HEK293 (cell line): ENCODE data around the gene DMAC2.

Experiments
- CTCF ChIA-PET: fragments of 350-600 bp; formaldehyde crosslinking; extraction: SDS; loops from one replicate; lab custom pipeline; 2021; ENCODE audit warnings: antibody characterized with exemption; lab: Yijun Ruan, JAX
- POLR2A ChIA-PET: fragments of 300-600 bp; formaldehyde crosslinking; extraction: SDS; loops from one replicate; lab custom pipeline; 2020; ENCODE audit warnings: antibody characterized with exemption, inconsistent platforms; lab: Yijun Ruan, JAX
- H3K27ac ChIP-seq: fragments of 200-500 bp; sonication (Bioruptor generic); 2 replicates; pipeline ENCODE4 v1.5.1; 2014; ENCODE audit warnings: low read depth, low read length, control low read depth, inconsistent platforms; ENCODE audit errors: extremely low read depth
- H3K36me3 ChIP-seq, 2 experiments: fragments of 200-500 bp in 1 of 2; sonication (Bioruptor generic) in 1 of 2; 1 replicate in 1 of 2; 2 replicates in 1 of 2; pipeline ENCODE4 v1.5.1; 2014 to 2017; ENCODE audit warnings: inconsistent platforms in 2 of 2, low read length in 2 of 2; ENCODE audit not compliant: control insufficient read depth in 2 of 2, insufficient read depth in 1 of 2
- H3K4me1 ChIP-seq: fragments of 200-500 bp; sonication (Bioruptor generic); 2 replicates; pipeline ENCODE4 v1.5.1; 2014; ENCODE audit warnings: mild to moderate bottlenecking, low read length, inconsistent platforms; ENCODE audit not compliant: control insufficient read depth, insufficient read depth
- H3K4me3 ChIP-seq: 2 replicates; pipeline ENCODE4 v1.5.1; 2011; ENCODE audit warnings: low read depth, mild to moderate bottlenecking, control low read depth, low read length, moderate library complexity
- H3K9me3 ChIP-seq: fragments of 200-500 bp; sonication (Bioruptor generic); 2 replicates; pipeline ENCODE4 v1.5.1; 2014; ENCODE audit warnings: low read depth, low read length, inconsistent platforms; ENCODE audit not compliant: control insufficient read depth, insufficient read depth
- EGR2 ChIP-seq: fragments of 450-650 bp; formaldehyde crosslinking; IDR thresholded peaks from 2 replicates; pipeline ENCODE4 v1.5.1; 2016; ENCODE audit warnings: low read depth, missing biosample characterization, missing genetic modification characterization
- IKZF3 ChIP-seq: fragments of 450-650 bp; IDR thresholded peaks from 2 replicates; pipeline ENCODE4 v1.5.0; 2018; ENCODE audit warnings: missing biosample characterization, mild to moderate bottlenecking, missing genetic modification characterization, moderate library complexity
- MYNN ChIP-seq: fragments of 450-650 bp; formaldehyde crosslinking; IDR thresholded peaks from 2 replicates; pipeline ENCODE4 v1.5.1; 2016; ENCODE audit warnings: missing biosample characterization, missing genetic modification characterization, borderline replicate concordance
- MZF1 ChIP-seq: fragments of 450-650 bp; formaldehyde crosslinking; IDR thresholded peaks from 2 replicates; pipeline ENCODE4 v1.5.1; 2017; ENCODE audit warnings: missing biosample characterization, missing genetic modification characterization, borderline replicate concordance
- SP3 ChIP-seq: fragments of 450-650 bp; formaldehyde crosslinking; IDR thresholded peaks from 2 replicates; pipeline ENCODE4 v1.5.1; 2016; ENCODE audit warnings: missing biosample characterization, missing genetic modification characterization
- SP7 ChIP-seq: fragments of 450-650 bp; formaldehyde crosslinking; IDR thresholded peaks from 2 replicates; pipeline ENCODE4 v1.5.1; 2016; ENCODE audit warnings: missing biosample characterization, missing genetic modification characterization
- WT1 ChIP-seq: fragments of 450-650 bp; formaldehyde crosslinking; IDR thresholded peaks from 2 replicates; pipeline ENCODE4 v1.5.1; 2016; ENCODE audit warnings: missing biosample characterization, missing genetic modification characterization
- ZBTB20 ChIP-seq: fragments of 450-650 bp; formaldehyde crosslinking; IDR thresholded peaks from 2 replicates; pipeline ENCODE4 v1.5.1; 2016; ENCODE audit warnings: missing biosample characterization, missing genetic modification characterization
- ZFHX2 ChIP-seq: fragments of 450-650 bp; formaldehyde crosslinking; conservative IDR thresholded peaks from 2 replicates; pipeline ENCODE4 v1.5.1; 2016; ENCODE audit warnings: missing biosample characterization, missing genetic modification characterization
- ZNF132 ChIP-seq: fragments of 450-650 bp; formaldehyde crosslinking; IDR thresholded peaks from 2 replicates; pipeline ENCODE4 v1.5.1; 2017; ENCODE audit warnings: missing biosample characterization, missing genetic modification characterization, borderline replicate concordance
- ZNF23 ChIP-seq: fragments of 450-650 bp; formaldehyde crosslinking; IDR thresholded peaks from 2 replicates; pipeline ENCODE4 v1.5.1; 2016; ENCODE audit warnings: missing biosample characterization, missing genetic modification characterization, borderline replicate concordance
- ZNF280D ChIP-seq: fragments of 450-650 bp; formaldehyde crosslinking; IDR thresholded peaks from 2 replicates; pipeline ENCODE4 v1.5.1; 2016; ENCODE audit warnings: missing biosample characterization, missing genetic modification characterization
- ZNF423 ChIP-seq: fragments of 450-650 bp; formaldehyde crosslinking; IDR thresholded peaks from 2 replicates; pipeline ENCODE4 v1.5.1; 2016; ENCODE audit warnings: missing biosample characterization, missing genetic modification characterization
- ZNF426 ChIP-seq: fragments of 450-650 bp; formaldehyde crosslinking; IDR thresholded peaks from 2 replicates; pipeline ENCODE4 v1.5.1; 2017; ENCODE audit warnings: missing biosample characterization, missing genetic modification characterization, mild to moderate bottlenecking, inconsistent platforms, moderate library complexity
- ZNF473 ChIP-seq: fragments of 450-650 bp; formaldehyde crosslinking; IDR thresholded peaks from 2 replicates; pipeline ENCODE4 v1.5.1; 2017; ENCODE audit warnings: missing biosample characterization, missing genetic modification characterization
- ZNF560 ChIP-seq: fragments of 450-650 bp; formaldehyde crosslinking; IDR thresholded peaks from 2 replicates; pipeline ENCODE4 v1.5.1; 2017; ENCODE audit warnings: missing biosample characterization, missing genetic modification characterization, borderline replicate concordance
- ZNF610 ChIP-seq: fragments of 450-650 bp; formaldehyde crosslinking; IDR thresholded peaks from 2 replicates; pipeline ENCODE4 v1.5.1; 2016; ENCODE audit warnings: missing biosample characterization, missing genetic modification characterization, borderline replicate concordance
- ZNF629 ChIP-seq: fragments of 450-650 bp; formaldehyde crosslinking; IDR thresholded peaks from 2 replicates; pipeline ENCODE4 v1.5.1; 2017; ENCODE audit warnings: missing biosample characterization, missing genetic modification characterization
- ZNF658 ChIP-seq: fragments of 450-650 bp; formaldehyde crosslinking; IDR thresholded peaks from 2 replicates; pipeline ENCODE4; 2016; ENCODE audit warnings: missing biosample characterization, missing genetic modification characterization
- ZNF660 ChIP-seq: fragments of 450-650 bp; IDR thresholded peaks from 2 replicates; pipeline ENCODE4 v1.5.1; 2018; ENCODE audit warnings: missing biosample characterization, mild to moderate bottlenecking, missing genetic modification characterization
- ZNF677 ChIP-seq: fragments of 450-650 bp; IDR thresholded peaks from 2 replicates; pipeline ENCODE4 v1.5.0; 2018; ENCODE audit warnings: missing biosample characterization, mild to moderate bottlenecking, missing genetic modification characterization, moderate library complexity
- ZNF707 ChIP-seq: fragments of 450-650 bp; formaldehyde crosslinking; IDR thresholded peaks from 2 replicates; pipeline ENCODE4 v1.5.1; 2016; ENCODE audit warnings: missing biosample characterization, missing genetic modification characterization
- ZNF747 ChIP-seq: fragments of 450-650 bp; formaldehyde crosslinking; IDR thresholded peaks from 2 replicates; pipeline ENCODE4 v1.5.1; 2016; ENCODE audit warnings: missing biosample characterization, missing genetic modification characterization
- ZNF792 ChIP-seq: fragments of 450-650 bp; formaldehyde crosslinking; IDR thresholded peaks from 2 replicates; pipeline ENCODE4 v1.5.1; 2016; ENCODE audit warnings: missing biosample characterization, missing genetic modification characterization
- ZNF830 ChIP-seq: fragments of 450-650 bp; IDR thresholded peaks from 2 replicates; pipeline ENCODE4 v1.5.0; 2018; ENCODE audit warnings: missing biosample characterization, missing genetic modification characterization, low read depth, mild to moderate bottlenecking, moderate library complexity
- ZXDB ChIP-seq: fragments of 450-650 bp; formaldehyde crosslinking; IDR thresholded peaks from 2 replicates; pipeline ENCODE4 v1.5.1; 2016; ENCODE audit warnings: missing biosample characterization, missing genetic modification characterization
- TF ChIP-seq, protein P1 (sequence below): fragments of 450-650 bp; formaldehyde crosslinking; IDR thresholded peaks from 2 replicates; pipeline ENCODE4 v1.5.1; 2016; ENCODE audit warnings: missing biosample characterization, missing genetic modification characterization

DMAC2 gene

DNA sequence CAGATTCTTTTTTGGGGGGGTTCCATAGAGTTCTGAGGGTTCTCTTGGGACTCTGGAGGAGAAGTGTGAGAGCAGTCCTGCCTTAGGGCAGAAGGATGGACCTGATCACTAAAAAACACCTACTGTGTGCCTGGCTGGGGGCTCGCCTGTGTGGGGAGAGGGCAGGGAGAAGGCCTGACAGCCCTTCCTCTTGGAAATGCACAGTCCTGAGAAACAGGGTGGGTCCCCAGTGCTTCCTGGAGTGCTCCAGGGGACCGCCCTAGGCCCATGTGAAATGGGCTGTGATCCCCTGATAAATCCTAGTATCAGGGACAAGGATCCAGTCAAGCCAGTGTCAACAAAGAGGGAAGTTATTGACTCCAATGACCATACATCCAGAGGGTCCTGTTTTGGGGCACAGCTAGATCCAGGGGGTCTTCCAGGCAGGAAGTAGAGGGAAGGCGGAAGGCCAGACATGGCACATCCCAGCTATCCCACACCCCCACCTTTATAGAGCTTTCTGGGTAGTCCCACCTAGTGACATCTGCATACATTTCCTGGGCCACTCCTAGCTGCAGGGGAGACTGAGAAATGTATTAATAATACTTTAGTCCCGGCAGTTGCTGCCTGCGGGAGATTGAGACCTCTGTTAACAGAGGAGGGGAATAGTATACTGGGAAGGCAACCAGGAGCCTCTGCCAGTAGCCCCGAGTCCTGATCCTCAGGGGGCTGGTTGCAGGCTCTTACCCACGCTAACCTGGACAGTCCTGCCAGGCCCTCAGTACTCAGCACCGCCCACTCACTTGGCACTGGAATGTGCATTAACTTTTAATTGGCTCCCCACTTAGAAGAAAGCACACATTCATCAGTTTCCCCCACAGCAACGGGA, 28.4 kb downstream of the DMAC2 start:
- no peaks in the 10 kb centered on the region for H3K9me3 ChIP-seq
- POLR2A ChIA-PET, result interaction anchor here (1.3 kb wide), 1 partner anchor 28 kb away, joined by 4 read pairs; the partner anchor contains the start of gene DMAC2
- H3K36me3 ChIP-seq, result peaks cover 4 to 22% of the 10 kb centered on the region in 2 experiments; a peak in 2 of 3 replicates
- CTCF ChIA-PET, result interaction anchor here (0.6 kb wide), 1 partner anchor 9 kb away, joined by 5 read pairs; no protein-coding TSS in a partner anchor
- H3K27ac ChIP-seq, result no peak overlapping the region
- no peak overlapping the region for H3K4me3 ChIP-seq
- H3K4me1 ChIP-seq, result peaks cover 5% of the 10 kb centered on the region; the same call in 1 of the 2 replicates
- TF ChIP-seq ZNF792 (tag by site-specific recombination), result no peak
- TF ChIP-seq MZF1 (tag by site-specific recombination), result no peak
- TF ChIP-seq ZFHX2 (tag by site-specific recombination), result peak; percentile 45; the same call in 1 of the 2 replicates
- TF ChIP-seq, protein P1, sequence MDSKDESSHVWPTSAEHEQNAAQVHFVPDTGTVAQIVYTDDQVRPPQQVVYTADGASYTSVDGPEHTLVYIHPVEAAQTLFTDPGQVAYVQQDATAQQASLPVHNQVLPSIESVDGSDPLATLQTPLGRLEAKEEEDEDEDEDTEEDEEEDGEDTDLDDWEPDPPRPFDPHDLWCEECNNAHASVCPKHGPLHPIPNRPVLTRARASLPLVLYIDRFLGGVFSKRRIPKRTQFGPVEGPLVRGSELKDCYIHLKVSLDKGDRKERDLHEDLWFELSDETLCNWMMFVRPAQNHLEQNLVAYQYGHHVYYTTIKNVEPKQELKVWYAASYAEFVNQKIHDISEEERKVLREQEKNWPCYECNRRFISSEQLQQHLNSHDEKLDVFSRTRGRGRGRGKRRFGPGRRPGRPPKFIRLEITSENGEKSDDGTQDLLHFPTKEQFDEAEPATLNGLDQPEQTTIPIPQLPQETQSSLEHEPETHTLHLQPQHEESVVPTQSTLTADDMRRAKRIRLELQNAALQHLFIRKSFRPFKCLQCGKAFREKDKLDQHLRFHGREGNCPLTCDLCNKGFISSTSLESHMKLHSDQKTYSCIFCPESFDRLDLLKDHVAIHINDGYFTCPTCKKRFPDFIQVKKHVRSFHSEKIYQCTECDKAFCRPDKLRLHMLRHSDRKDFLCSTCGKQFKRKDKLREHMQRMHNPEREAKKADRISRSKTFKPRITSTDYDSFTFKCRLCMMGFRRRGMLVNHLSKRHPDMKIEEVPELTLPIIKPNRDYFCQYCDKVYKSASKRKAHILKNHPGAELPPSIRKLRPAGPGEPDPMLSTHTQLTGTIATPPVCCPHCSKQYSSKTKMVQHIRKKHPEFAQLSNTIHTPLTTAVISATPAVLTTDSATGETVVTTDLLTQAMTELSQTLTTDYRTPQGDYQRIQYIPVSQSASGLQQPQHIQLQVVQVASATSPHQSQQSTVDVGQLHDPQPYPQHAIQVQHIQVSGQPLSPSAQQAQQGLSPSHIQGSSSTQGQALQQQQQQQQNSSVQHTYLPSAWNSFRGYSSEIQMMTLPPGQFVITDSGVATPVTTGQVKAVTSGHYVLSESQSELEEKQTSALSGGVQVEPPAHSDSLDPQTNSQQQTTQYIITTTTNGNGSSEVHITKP (tag by site-specific recombination), result peak; percentile 62
- no peak for TF ChIP-seq ZNF280D (tag by site-specific recombination)
- TF ChIP-seq ZNF747 (tag by site-specific recombination), result no peak
- TF ChIP-seq ZBTB20 (tag by site-specific recombination), result no peak; the same call in 1 of the 2 replicates
- no peak for TF ChIP-seq ZNF677 (tag by site-specific recombination)
- TF ChIP-seq EGR2, result 0 out of 2 replicates have a peak, but pooled peaks have one; percentile 33
- no peak for TF ChIP-seq ZNF473
- TF ChIP-seq MYNN (tag by site-specific recombination), result no peak
- TF ChIP-seq ZNF426 (tag by site-specific recombination), result no peak

- POLR2A ChIA-PET, result interaction anchor here (0.7 to 2.6 kb wide), 7 partner anchors 8 to 432 kb away, joined by 3 to 10 read pairs (median 6); partner anchors contain the start of genes B3GNT8, B9D2 and DMAC2
- TF ChIP-seq ZXDB (tag by site-specific recombination), result no peak
- TF ChIP-seq SP3, result no peak
- TF ChIP-seq ZNF132, result no peak
- TF ChIP-seq IKZF3 (tag by site-specific recombination), result no peak
- TF ChIP-seq ZNF658 (tag by site-specific recombination), result no peak
- TF ChIP-seq WT1 (tag by site-specific recombination), result no peak
- TF ChIP-seq ZFHX2 (tag by site-specific recombination), result no peak
- TF ChIP-seq ZNF23 (tag by site-specific recombination), result no peak
- no peak for TF ChIP-seq ZNF830 (tag by site-specific recombination)
- no peak for TF ChIP-seq ZNF610 (tag by site-specific recombination)
- TF ChIP-seq ZNF560 (tag by site-specific recombination), result no peak
- TF ChIP-seq ZNF707 (tag by site-specific recombination), result no peak
- no peak for TF ChIP-seq ZNF423 (tag by site-specific recombination)
- TF ChIP-seq ZNF660 (tag by site-specific recombination), result no peak
- no peak for TF ChIP-seq SP7 (tag by site-specific recombination)
- no peak for TF ChIP-seq ZNF629 (tag by site-specific recombination)
These were observed 29.2 kb downstream of the DMAC2 start for GRCh38 chr19:41410336-41411054.

More at GRCh38 chr19:41410336-41411054, 29.2 kb downstream of the DMAC2 start:
- CTCF ChIA-PET, result interaction anchor here (0.5 to 1.7 kb wide), 3 partner anchors 10 to 343 kb away, joined by 3 to 7 read pairs (median 5); no protein-coding TSS in a partner anchor
- peaks cover 5% of the 10 kb centered on the region; the same call in 1 of the 2 replicates for H3K4me1 ChIP-seq
- H3K27ac ChIP-seq, result no peak overlapping the region
- no peaks in the 10 kb centered on the region for H3K9me3 ChIP-seq
- peaks cover 4 to 22% of the 10 kb centered on the region in 2 experiments; a peak in 2 of 3 replicates for H3K36me3 ChIP-seq
- H3K4me3 ChIP-seq, result no peak overlapping the region
